B cell (primary cell): ENCODE measurements around the gene NXNL1. TPM values are rescaled to one million over a fixed set of nuclear protein-coding genes. Genes with fewer than 3 reads are reported as not detected.
"Not testable (repeated sequence)": the region's sequence is repeated elsewhere in the genome, so short reads cannot be mapped to it uniquely, and the experiment has no call there.

Experiments
- ATAC-seq: fragments of 200-7000 bp; cut with Tn5 transposase; one replicate; pipeline ENCODE4 v1.10.0; 2021; ENCODE audit warnings: low read depth, mild to moderate bottlenecking, moderate number of reproducible peaks, moderate library complexity
- CTCF ChIA-PET: fragments of 350-600 bp; sonication (Branson Sonifier 250); formaldehyde crosslinking; loops from one replicate; lab custom pipeline; 2021; ENCODE audit warnings: antibody characterized with exemption, inconsistent platforms; lab: Charles Lee
- POLR2A ChIA-PET: fragments of 350-600 bp; sonication (Branson Sonifier 250); formaldehyde crosslinking; loops from one replicate; lab custom pipeline; 2021; ENCODE audit warnings: antibody characterized with exemption; lab: Charles Lee
- DNase-seq: peaks from one replicate; pipeline ENCODE4 v3.0.0; 2013
- H2AFZ ChIP-seq: 2 replicates; pipeline ENCODE4 v1.6.1; 2012; ENCODE audit warnings: mild to moderate bottlenecking, low read depth, low read length; ENCODE audit not compliant: insufficient read depth, poor library complexity, severe bottlenecking
- H3K27ac ChIP-seq, 2 donors: 1 replicate in 1 of 2; 2 replicates in 1 of 2; pipeline ENCODE4 v1.5.1; 2012 to 2013; ENCODE audit warnings: low read length in 2 of 2, mild to moderate bottlenecking in 2 of 2, moderate library complexity in 1 of 2
- H3K27me3 ChIP-seq, 4 experiments: fragments of 200-600 bp in 1 of 4; sonication (generic) in 1 of 4; replicated peaks in 1 of 4; 1 replicate in 2 of 4; 2 replicates in 2 of 4; pipeline versions ENCODE4 v1.6.1 to v1.7.0; 2013 to 2016; ENCODE audit warnings: low read length in 3 of 4, mild to moderate bottlenecking in 2 of 4, mixed read lengths in 1 of 4, moderate library complexity in 1 of 4; ENCODE audit not compliant: insufficient read depth in 4 of 4, control insufficient read depth in 3 of 4; ENCODE audit errors: control extremely low read depth in 1 of 4
- H3K36me3 ChIP-seq, 2 experiments: replicated peaks in 1 of 2; 1 replicate in 1 of 2; 2 replicates in 1 of 2; pipeline versions ENCODE4 v1.6.1 to v1.7.1; 2013; ENCODE audit warnings: low read length in 1 of 2; ENCODE audit not compliant: insufficient read depth in 2 of 2, control insufficient read depth in 1 of 2; ENCODE audit errors: control extremely low read depth in 1 of 2, extremely low read depth in 1 of 2
- H3K4me1 ChIP-seq, 2 donors: fragments of 200-600 bp in 1 of 2; sonication (generic) in 1 of 2; 1 replicate in 1 of 2; 2 replicates in 1 of 2; pipeline versions ENCODE4 v1.5.1 to v1.6.1; 2013 to 2017; ENCODE audit warnings: low read length in 2 of 2; ENCODE audit not compliant: control insufficient read depth in 2 of 2, insufficient read depth in 2 of 2
- H3K4me2 ChIP-seq: replicated peaks from 2 replicates; pipeline ENCODE3; 2012; ENCODE audit warnings: mild to moderate bottlenecking, low read depth, low read length; ENCODE audit not compliant: poor library complexity, severe bottlenecking
- H3K4me3 ChIP-seq, 5 experiments: fragments of 200-600 bp in 1 of 5; sonication (generic) in 1 of 5; 1 replicate in 3 of 5; 2 replicates in 2 of 5; pipeline versions ENCODE4 v1.5.1 to v1.7.0; 2011 to 2016; ENCODE audit warnings: low read length in 4 of 5, mild to moderate bottlenecking in 4 of 5, low read depth in 2 of 5, control low read depth in 1 of 5, moderate library complexity in 1 of 5; ENCODE audit not compliant: insufficient read depth in 1 of 5; ENCODE audit errors: control extremely low read depth in 1 of 5, extremely low read depth in 1 of 5
- H3K79me2 ChIP-seq: fragments of 200-600 bp; sonication (generic); one replicate; pipeline ENCODE4 v1.6.0; 2016; ENCODE audit warnings: low read length; ENCODE audit not compliant: control insufficient read depth, insufficient read depth
- H3K9ac ChIP-seq: fragments of 200-600 bp; sonication (generic); 2 replicates; pipeline ENCODE4 v1.6.1; 2017; ENCODE audit warnings: mild to moderate bottlenecking, low read length, moderate library complexity
- H3K9me3 ChIP-seq, 3 donors: one replicate each; pipeline versions ENCODE4 v1.6.1 to v1.7.1; 2013; ENCODE audit warnings: low read length in 2 of 3; ENCODE audit not compliant: control insufficient read depth in 2 of 3, insufficient read depth in 1 of 3; ENCODE audit errors: control extremely low read depth in 1 of 3
- H4K20me1 ChIP-seq: 2 replicates; pipeline ENCODE4 v1.6.0; 2012; ENCODE audit warnings: mild to moderate bottlenecking, low read length; ENCODE audit not compliant: insufficient read depth, control insufficient read depth, poor library complexity, severe bottlenecking
- H3K27ac Mint-ChIP-seq: one replicate; pipeline ENCODE4 v1.8.0; 2021; ENCODE audit warnings: mixed read lengths
- H3K27me3 Mint-ChIP-seq: one replicate; pipeline ENCODE4 v1.8.0; 2021; ENCODE audit warnings: mixed read lengths
- H3K4me1 Mint-ChIP-seq: one replicate; pipeline ENCODE4 v1.8.0; 2021; ENCODE audit warnings: mixed read lengths
- H3K4me3 Mint-ChIP-seq: one replicate; pipeline ENCODE4 v1.8.0; 2021; ENCODE audit warnings: mixed read lengths
- H3K9me3 Mint-ChIP-seq: one replicate; pipeline ENCODE4 v1.8.0; 2022; ENCODE audit warnings: mixed read lengths; ENCODE audit not compliant: insufficient read depth
- CTCF ChIP-seq: fragments of 200-600 bp; IDR thresholded peaks from one replicate; pipeline ENCODE4 v1.8.0; 2022; ENCODE audit warnings: antibody characterized with exemption, mild to moderate bottlenecking
- EZH2 ChIP-seq: IDR thresholded peaks from 2 replicates; pipeline ENCODE4 v1.6.1; 2012; ENCODE audit warnings: borderline replicate concordance, low read depth, mild to moderate bottlenecking, moderate library complexity, low read length; ENCODE audit not compliant: insufficient read depth, poor library complexity, severe bottlenecking
- WGBS: methylation state at CpG from one replicate; pipeline ENCODE4 v1.1.5; 2013; ENCODE audit warnings: missing lambda C conversion rate; ENCODE audit not compliant: insufficient coverage; 5-methylcytosine and 5-hydroxymethylcytosine counted together
- intact Hi-C: fragments of 100-400 bp; cut with micrococcal nuclease; formaldehyde crosslinking; loops from one replicate; pipeline ENCODE4 v1.10.0; 2022
- polyA plus RNA-seq: library from polyadenylated mRNA; depleted of rRNA; stranded (reverse); fragments of >200 nt; gene quantifications from 2 replicates; pipeline ENCODE4 v1.2.3, GENCODE V29; 2012
- total RNA-seq, 2 donors: library from RNA; stranded (reverse); fragments of 120-200 nt in 1 of 2; gene quantifications; 1 replicate in 1 of 2; 2 replicates in 1 of 2; pipeline versions ENCODE4 v1.2.3 to v1.2.4, GENCODE V29; 2013 to 2022

NXNL1 gene
- total and polyA plus RNA-seq, 2 donors (not counting 1 experiment from before 2014, with no cell fraction given), result not detected

- no peaks in the 10 kb centered on the region for H3K9me3 ChIP-seq
- peaks cover 23% of the 10 kb centered on the region for H3K79me2 ChIP-seq
- no peak for ATAC-seq
- TF ChIP-seq CTCF (no peak), EZH2 (no peak)
- no peak for DNase-seq
- CTCF ChIA-PET, result interaction anchor here (0.7 to 7.4 kb wide), 3 partner anchors 75 to 1631 kb away, joined by 3 to 79 read pairs (median 4); no protein-coding TSS in a partner anchor
- H3K9ac ChIP-seq, result no peak overlapping the region
- H3K27me3 Mint-ChIP-seq, result no peaks in the 10 kb centered on the region
- no peaks in the 10 kb centered on the region for H3K9me3 Mint-ChIP-seq
- no peaks in the 10 kb centered on the region for H3K27me3 ChIP-seq
- peaks cover 9% of the 10 kb centered on the region for H4K20me1 ChIP-seq
- no peak overlapping the region for H3K27ac ChIP-seq
- H3K4me2 ChIP-seq, result no peak overlapping the region
- H3K36me3 ChIP-seq, result peaks cover 0 to 5% of the 10 kb centered on the region in 2 experiments
- H2AFZ ChIP-seq, result no peak overlapping the region
- H3K27ac Mint-ChIP-seq, result peak overlapping the region; percentile 56
- H3K4me1 Mint-ChIP-seq, result peaks cover 25% of the 10 kb centered on the region
- 64% methylated on average over 21 of the region's 21 CpGs for WGBS
- H3K4me1 ChIP-seq, result peaks cover 7 to 21% of the 10 kb centered on the region in 2 donors
- no peak overlapping the region for H3K4me3 ChIP-seq
- no peak overlapping the region for H3K4me3 Mint-ChIP-seq
- intact Hi-C loops, result loop anchor here (10.0 kb wide), 1 partner anchor 55 kb away; the partner anchor contains the start of gene COLGALT1
- POLR2A ChIA-PET, result no interaction called here
These were observed 39.1 kb upstream of the NXNL1 start for GRCh38 chr19:17499648-17500446.

GRCh38 chr19:17499025-17499424 lies 38.3 kb upstream of the NXNL1 start:
- H2AFZ ChIP-seq, H3K9me3 Mint-ChIP-seq, H3K36me3 ChIP-seq, H3K9me3 ChIP-seq, H3K4me2 ChIP-seq, H3K4me3 ChIP-seq, ATAC-seq, H4K20me1 ChIP-seq, H3K4me3 Mint-ChIP-seq, H3K27ac Mint-ChIP-seq, DNase-seq, H3K9ac ChIP-seq, H3K27me3 Mint-ChIP-seq, POLR2A ChIA-PET, H3K27me3 ChIP-seq, H3K27ac ChIP-seq: not testable (repeated sequence)
- WGBS, result 69% methylated on average over 5 of the region's 12 CpGs
- peaks cover 7 to 21% of the 10 kb centered on the region in 2 donors for H3K4me1 ChIP-seq
- H3K79me2 ChIP-seq, result peaks cover 23% of the 10 kb centered on the region
- H3K4me1 Mint-ChIP-seq, result peaks cover 25% of the 10 kb centered on the region
- intact Hi-C loops, result loop anchor here (10.0 kb wide), 1 partner anchor 56 kb away; the partner anchor contains the start of gene COLGALT1
- CTCF ChIA-PET, result interaction anchor here (0.7 to 7.4 kb wide), 4 partner anchors 33 to 1632 kb away, joined by 3 to 79 read pairs (median 4); no protein-coding TSS in a partner anchor
